Heart right ventricle (tissue), 16 donors: ENCODE data around the gene ARMC9. TPM values are rescaled to one million over a fixed set of nuclear protein-coding genes. Genes with fewer than 3 reads are reported as not detected.

Experiments used
- ATAC-seq, 8 donors: fragments of 200-7000 bp; cut with Tn5 transposase; one replicate each; pipeline ENCODE4 v1.9.1; 2020; ENCODE audit warnings: mild to moderate bottlenecking in 8 of 8, moderate library complexity in 8 of 8, moderate number of reproducible peaks in 1 of 8
- DNase-seq, 2 donors: peaks; one replicate each; pipeline ENCODE4 v3.0.0-alpha.2; 2020
- H3K27ac ChIP-seq, 10 donors: fragments of 200-600 bp; sonication (generic) in 2 of 10; one replicate each; pipeline versions ENCODE4 v1.5.0 to v1.8.0; 2020 to 2022; ENCODE audit warnings: mild to moderate bottlenecking in 3 of 10
- H3K27me3 ChIP-seq, 7 donors: fragments of 200-600 bp; one replicate each; pipeline ENCODE4 v1.8.0; 2021 to 2022; ENCODE audit warnings: mild to moderate bottlenecking in 2 of 7
- H3K36me3 ChIP-seq, 9 donors: fragments of 200-600 bp; sonication (generic) in 1 of 9; one replicate each; pipeline versions ENCODE4 v1.5.0 to v1.8.0; 2020 to 2022; ENCODE audit warnings: mild to moderate bottlenecking in 2 of 9
- H3K4me1 ChIP-seq, 9 donors: fragments of 200-600 bp; sonication (generic) in 1 of 9; one replicate each; pipeline versions ENCODE4 v1.5.0 to v1.8.0; 2020 to 2022; ENCODE audit warnings: mild to moderate bottlenecking in 4 of 9
- H3K4me3 ChIP-seq, 10 donors: fragments of 200-600 bp; sonication (generic) in 2 of 10; one replicate each; pipeline versions ENCODE4 v1.5.0 to v1.8.0; 2020 to 2022; ENCODE audit warnings: mild to moderate bottlenecking in 7 of 10, moderate library complexity in 2 of 10
- H3K9me3 ChIP-seq, 11 donors: fragments of 200-600 bp in 10 of 11; sonication (generic) in 2 of 11; one replicate each; pipeline versions ENCODE4 v1.5.0 to v1.8.0; 2013 to 2022; ENCODE audit warnings: mild to moderate bottlenecking in 2 of 11, control low read depth in 1 of 11, moderate library complexity in 1 of 11
- CTCF ChIP-seq, 9 donors: fragments of 200-600 bp; sonication (generic) in 2 of 9; IDR thresholded peaks; one replicate each; pipeline versions ENCODE4 v1.5.0 to v1.8.0; 2021 to 2022; ENCODE audit warnings: antibody characterized with exemption in 9 of 9, mild to moderate bottlenecking in 5 of 9, moderate library complexity in 1 of 9
- WGBS, 2 donors: extraction: QIAGEN DNeasy Blood & Tissue Kit; methylation state at CpG; one replicate each; pipeline ENCODE4 v1.1.7; 2013; ENCODE audit warnings: inconsistent platforms in 1 of 2; 5-methylcytosine and 5-hydroxymethylcytosine counted together
- intact Hi-C, 10 donors: fragments of 100-400 bp; cut with DNase I; formaldehyde crosslinking; loops; one replicate each; pipeline versions ENCODE4 v1.11.1 to v1.14.2; 2022
- polyA plus RNA-seq, 2 donors: library from polyadenylated mRNA; stranded (reverse); fragments of 200-250 nt; gene quantifications; one replicate each; pipeline ENCODE4 v1.2.3, GENCODE V29; 2013
- total RNA-seq, 10 donors: library from RNA; stranded (reverse); fragmentation: NEBNext Ultra II Directional in 3 of 10; extraction: Animal tissue kit (Norgen Biotek cat#: 25700) in 3 of 10; gene quantifications; one replicate each; pipeline versions ENCODE4 v1.2.1 to v1.2.4, GENCODE V29; 2021 to 2023
- donor health status: Arrhythmogenic right ventricular cardiomyopathy.
- donor health status: ischemic (EF 13 %, LVEDD 7.1; RV severe dilation, severe dysfunction).
- donor health status: healthy with polysubstance abuse.
- donor health status: DM: no; HTN: yes; CAD: no.
- donor health status: DM: no; HTN: no; CAD: no.
- donor health status: ischemic (EF 25% LVEDD 6.9; RV normal size, moderate dysfunction).
- donor health status: ischemic (EF 25% LVEDD 5.7; RV mildly dilated, moderate dysfunction).
- donor health status: healthy.
- donor health status: DM: yes; HTN: yes; CAD: no.
- donor health status: Ischemic cardiomyopathy.
- donor health status: ischemic (EF 35%, LVEDD 5.7; RV mildly dilated, moderate dysfunction).
- donor health status: nonischemic (EF 11% LVEDD 7.7; RV severe dilation, severe dysfunction).
- donor health status: DM: yes; HTN: yes; CAD: no.
- donor health status: PGD.
- donor health status: ischemic (EF 29% LVEDD 5.4; RV normal size, mild dysfunction).
- donor health status: nonischemic (EF 23%, LVEDD 6.1; RV moderate dilation, normal function).

Gene ARMC9
- total and polyA plus RNA-seq, 12 donors = 1.6 to 6.8 (median 2.3) TPM

GRCh38 chr2:231163414-231164095, 34.9 kb upstream of the ARMC9 start:
- Histone ChIP-seq H3K27ac (peak overlapping the region in 1 of 10 donors; percentile 73), H3K4me1 (peaks cover 0 to 26% (median 0%) of the 10 kb centered on the region in 9 donors), H3K9me3 (no peaks in the 10 kb centered on the region), H3K36me3 (peaks cover 0 to 90% (median 37%) of the 10 kb centered on the region in 9 donors), H3K4me3 (no peak overlapping the region), H3K27me3 (no peaks in the 10 kb centered on the region)
- intact Hi-C loops = no loop called here
- TF ChIP-seq CTCF (IDR thresholded peaks at IDR 0.05) = no peak
- DNase-seq (no peak), ATAC-seq (no peak)
- WGBS, 2 donors = 92 to 93% methylated on average over 4 of the region's 4 CpGs

- Histone ChIP-seq H3K4me1 (peaks cover 0 to 27% (median 14%) of the 10 kb centered on the region in 9 donors), H3K9me3 (no peaks in the 10 kb centered on the region), H3K4me3 (no peak overlapping the region), H3K27me3 (no peaks in the 10 kb centered on the region), H3K27ac (peak overlapping the region in 2 of 10 donors; percentile 42 to 59), H3K36me3 (peaks cover 0 to 87% (median 39%) of the 10 kb centered on the region in 9 donors)
- TF ChIP-seq CTCF (IDR thresholded peaks at IDR 0.05) = no peak
- intact Hi-C loops = no loop called here
- ATAC-seq = no peak
- no peak for DNase-seq
- WGBS, 2 donors = 75 to 76% methylated on average over 6 of the region's 6 CpGs
Observed at GRCh38 chr2:231167745-231168459, 30.5 kb upstream of the ARMC9 start.

- 75 to 77% methylated on average over 4 of the region's 4 CpGs for WGBS, 2 donors
- H3K36me3 ChIP-seq = peaks cover 0 to 87% (median 43%) of the 10 kb centered on the region in 9 donors
- no peak for DNase-seq
- intact Hi-C loops = no loop called here
- no peak overlapping the region for H3K4me3 ChIP-seq
- no peaks in the 10 kb centered on the region for H3K27me3 ChIP-seq
- TF ChIP-seq CTCF (IDR thresholded peaks at IDR 0.05) = no peak
- H3K27ac ChIP-seq = peak overlapping the region in 5 of 10 donors; percentile 10 to 59 (median 33)
- H3K4me1 ChIP-seq = peaks cover 0 to 32% (median 14%) of the 10 kb centered on the region in 9 donors
- H3K9me3 ChIP-seq = no peaks in the 10 kb centered on the region
- peak in 3 of 8 donors; percentile 24 to 39 (median 38) for ATAC-seq
Observed at GRCh38 chr2:231168460-231169139, 29.8 kb upstream of the ARMC9 start.

GRCh38 chr2:231169488-231169887, 28.9 kb upstream of the ARMC9 start:
- Histone ChIP-seq H3K27ac (peak overlapping the region in 4 of 10 donors; percentile 0 to 42 (median 22)), H3K36me3 (peaks cover 0 to 83% (median 39%) of the 10 kb centered on the region in 9 donors), H3K9me3 (no peaks in the 10 kb centered on the region), H3K4me3 (no peak overlapping the region), H3K27me3 (no peaks in the 10 kb centered on the region), H3K4me1 (peaks cover 0 to 40% (median 19%) of the 10 kb centered on the region in 9 donors)
- intact Hi-C loops = no loop called here
- DNase-seq (no peak), ATAC-seq (peak in 1 of 8 donors; percentile 34)
- 50 to 58% methylated on average over 3 of the region's 3 CpGs for WGBS, 2 donors
- no peak for TF ChIP-seq CTCF (IDR thresholded peaks at IDR 0.05)
